Fibroblast of mammary gland (primary cell): ENCODE measurements around the gene FOXA2.

Source experiments
- DNase-seq: peaks from one replicate; pipeline ENCODE4 v3.0.0-alpha.2; 2010; ENCODE audit warnings: low read depth
- H3K4me3 ChIP-seq: 2 replicates; pipeline ENCODE4 v1.5.1; 2011; ENCODE audit warnings: low read depth, mild to moderate bottlenecking, low read length, moderate library complexity; ENCODE audit not compliant: control insufficient read depth
- TF ChIP-seq, protein P1 (sequence below): conservative IDR thresholded peaks from 2 replicates; pipeline ENCODE4 v1.5.1; 2011; ENCODE audit warnings: low read depth, low read length, inconsistent platforms; ENCODE audit not compliant: control insufficient read depth, insufficient read depth

FOXA2 gene

DNA sequence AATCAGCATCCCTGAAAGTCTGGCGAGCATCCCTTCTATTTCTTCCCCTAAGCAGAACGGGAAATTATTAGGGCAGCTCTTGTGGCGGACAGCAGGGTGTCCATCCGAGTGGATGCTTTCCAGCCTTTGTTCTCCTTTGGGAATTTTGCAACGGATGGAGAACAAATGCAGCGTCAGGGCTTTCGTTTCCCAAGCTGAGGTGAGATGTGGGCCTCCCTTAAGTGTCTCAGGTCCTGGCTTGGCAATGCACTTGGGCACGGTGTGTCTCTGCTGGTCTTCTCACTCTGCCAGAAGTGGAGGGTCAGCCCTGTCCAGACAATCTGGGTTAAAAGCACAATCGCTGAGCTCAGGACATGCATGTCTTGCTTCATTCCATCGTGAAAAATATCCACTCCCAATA lies 43.5 kb downstream of the FOXA2 start:
- TF ChIP-seq, protein P1, sequence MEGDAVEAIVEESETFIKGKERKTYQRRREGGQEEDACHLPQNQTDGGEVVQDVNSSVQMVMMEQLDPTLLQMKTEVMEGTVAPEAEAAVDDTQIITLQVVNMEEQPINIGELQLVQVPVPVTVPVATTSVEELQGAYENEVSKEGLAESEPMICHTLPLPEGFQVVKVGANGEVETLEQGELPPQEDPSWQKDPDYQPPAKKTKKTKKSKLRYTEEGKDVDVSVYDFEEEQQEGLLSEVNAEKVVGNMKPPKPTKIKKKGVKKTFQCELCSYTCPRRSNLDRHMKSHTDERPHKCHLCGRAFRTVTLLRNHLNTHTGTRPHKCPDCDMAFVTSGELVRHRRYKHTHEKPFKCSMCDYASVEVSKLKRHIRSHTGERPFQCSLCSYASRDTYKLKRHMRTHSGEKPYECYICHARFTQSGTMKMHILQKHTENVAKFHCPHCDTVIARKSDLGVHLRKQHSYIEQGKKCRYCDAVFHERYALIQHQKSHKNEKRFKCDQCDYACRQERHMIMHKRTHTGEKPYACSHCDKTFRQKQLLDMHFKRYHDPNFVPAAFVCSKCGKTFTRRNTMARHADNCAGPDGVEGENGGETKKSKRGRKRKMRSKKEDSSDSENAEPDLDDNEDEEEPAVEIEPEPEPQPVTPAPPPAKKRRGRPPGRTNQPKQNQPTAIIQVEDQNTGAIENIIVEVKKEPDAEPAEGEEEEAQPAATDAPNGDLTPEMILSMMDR = no peak
- no peak overlapping the region for H3K4me3 ChIP-seq
- DNase-seq = no peak

DNA sequence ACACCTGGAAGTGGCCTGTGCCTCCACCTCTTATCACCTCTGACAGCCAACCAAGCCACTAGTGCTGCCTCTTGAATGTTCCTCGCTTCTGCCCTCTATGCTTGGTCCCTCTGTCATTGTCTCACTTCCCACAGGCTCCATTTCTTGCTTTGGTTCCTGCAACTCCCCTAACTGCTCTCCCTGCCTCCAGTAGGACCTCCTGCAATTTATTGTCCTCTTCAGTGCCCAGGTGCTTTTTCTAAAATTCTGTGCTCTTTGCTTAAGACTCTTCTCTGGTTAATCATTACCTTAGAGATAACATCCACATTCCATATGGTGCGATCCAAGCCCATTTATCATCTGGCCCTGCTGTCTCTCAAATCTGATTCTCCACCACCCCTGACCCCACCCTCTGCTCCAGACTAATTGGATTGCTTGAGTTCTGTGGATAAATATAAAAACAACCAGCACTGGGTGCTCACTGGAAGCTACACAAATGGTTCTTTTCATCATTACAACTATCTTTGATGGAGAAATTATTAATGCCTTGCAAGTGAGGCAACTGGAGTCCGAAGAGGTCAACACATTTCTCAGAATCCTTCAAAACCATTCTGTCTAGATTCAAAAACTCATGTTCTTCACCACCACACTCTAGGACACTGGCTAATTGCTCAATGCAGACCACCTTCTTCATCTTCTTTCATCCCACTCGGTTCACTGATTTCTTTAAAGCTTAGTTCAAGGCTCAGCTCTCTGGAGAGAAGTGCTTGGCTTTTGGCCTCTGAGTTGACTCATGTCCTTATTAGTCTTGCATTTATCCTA lies 47.2 kb downstream of the FOXA2 start:
- TF ChIP-seq, protein P1 = no peak

DNA sequence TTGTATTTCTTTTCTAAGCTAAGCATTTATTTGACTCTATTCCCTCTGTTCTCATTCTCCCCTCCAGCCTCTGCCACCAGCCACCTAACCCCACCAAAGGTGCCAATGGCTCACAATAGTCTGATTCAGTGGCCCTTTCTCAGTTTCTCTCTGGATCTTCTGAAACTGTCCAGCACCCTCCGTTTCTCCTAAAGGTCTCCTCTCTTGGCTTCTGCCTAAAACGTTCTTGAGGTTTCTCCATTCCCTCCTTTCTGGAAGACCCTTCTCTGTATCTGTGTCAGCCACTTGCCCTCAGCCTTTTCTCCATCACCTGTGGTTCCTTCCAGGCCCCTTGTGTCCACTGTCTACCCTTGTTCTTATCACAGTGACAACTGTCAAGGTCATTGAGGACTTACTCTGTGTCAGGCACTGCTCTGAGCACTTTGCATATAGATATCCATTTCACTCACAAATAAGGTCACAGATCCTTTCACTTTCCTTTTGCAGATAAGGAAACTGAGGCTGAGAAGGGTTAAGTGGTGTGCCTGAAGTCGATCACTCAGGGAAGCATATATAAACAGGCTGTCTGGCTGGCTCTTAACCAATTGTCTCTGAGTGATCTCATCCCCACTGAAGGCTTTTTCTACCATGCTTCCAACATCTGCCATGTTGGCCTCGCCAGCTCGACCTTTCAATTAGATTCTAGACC lies 48.1 kb downstream of the FOXA2 start:
- DNase-seq = no peak
- TF ChIP-seq, protein P1 = no peak
- no peak overlapping the region for H3K4me3 ChIP-seq

More for the DNA sequence above, 47.2 kb downstream of the FOXA2 start:
- no peak overlapping the region for H3K4me3 ChIP-seq
- no peak for DNase-seq

DNA sequence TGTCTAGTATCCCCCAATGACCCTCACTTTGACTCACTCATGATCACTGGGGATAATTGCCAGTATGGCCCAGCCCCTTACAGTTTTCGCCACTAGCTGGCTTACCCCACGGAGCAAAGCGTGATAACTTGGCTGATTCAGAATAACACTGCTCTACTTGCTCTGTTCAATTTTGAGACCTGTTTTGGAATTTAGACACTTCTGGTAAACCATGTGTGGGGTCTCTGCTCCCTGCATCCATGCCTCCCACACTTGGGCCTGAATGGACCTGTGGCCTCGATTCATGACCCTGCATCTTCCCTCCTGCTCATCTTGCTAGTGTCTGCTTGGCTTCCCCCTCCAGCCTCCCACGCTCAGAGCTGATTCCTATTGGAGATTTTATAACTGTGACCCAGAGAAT lies 48.9 kb downstream of the FOXA2 start:
- no peak overlapping the region for H3K4me3 ChIP-seq
- DNase-seq = no peak
- TF ChIP-seq, protein P1 = no peak

DNA sequence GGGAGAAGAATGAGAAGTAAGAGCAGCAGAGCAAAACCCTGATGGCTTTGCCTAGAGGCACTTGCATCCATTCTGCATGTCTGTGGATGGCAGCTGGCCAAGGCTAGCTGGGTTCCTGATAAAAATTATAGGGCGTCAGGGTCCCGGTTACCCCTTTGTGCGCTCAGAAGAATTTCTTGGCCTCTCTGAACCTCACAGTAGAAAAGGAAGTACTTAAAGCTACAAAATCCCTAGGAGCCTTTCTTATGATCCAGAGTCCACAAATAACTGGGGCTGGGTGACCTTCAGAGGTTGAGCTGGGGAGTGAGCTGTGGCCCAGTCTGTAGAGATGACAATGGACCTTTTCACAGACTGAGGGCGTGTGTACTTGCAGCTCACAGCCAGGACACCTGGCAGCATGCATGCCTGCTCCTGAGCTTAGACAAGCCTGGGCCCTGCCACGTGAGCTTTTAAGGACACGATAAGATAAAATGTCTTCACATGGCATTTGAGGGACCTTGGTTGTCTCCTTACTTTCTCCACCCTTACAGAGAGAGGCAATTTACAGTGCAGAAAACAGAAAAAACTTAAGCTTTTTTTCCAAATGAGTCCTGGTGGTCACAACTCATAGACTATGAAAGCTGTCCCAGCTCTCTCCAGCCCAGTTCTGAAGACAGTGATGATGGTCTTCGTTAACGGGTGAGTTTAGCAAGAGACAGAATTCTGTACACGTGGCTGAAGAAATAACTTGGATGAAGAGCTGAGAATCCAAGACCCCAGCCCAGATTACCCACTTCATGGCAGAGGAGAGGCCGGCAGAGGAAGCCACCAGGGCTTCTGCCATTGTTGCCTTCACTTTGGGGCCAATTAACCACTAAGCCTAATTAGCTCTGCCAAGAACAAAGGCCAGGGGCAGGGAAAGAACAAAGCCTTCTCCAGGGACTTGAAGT lies 50.3 kb downstream of the FOXA2 start:
- H3K4me3 ChIP-seq = no peak overlapping the region
- TF ChIP-seq, protein P1 = no peak
- DNase-seq = no peak

DNA sequence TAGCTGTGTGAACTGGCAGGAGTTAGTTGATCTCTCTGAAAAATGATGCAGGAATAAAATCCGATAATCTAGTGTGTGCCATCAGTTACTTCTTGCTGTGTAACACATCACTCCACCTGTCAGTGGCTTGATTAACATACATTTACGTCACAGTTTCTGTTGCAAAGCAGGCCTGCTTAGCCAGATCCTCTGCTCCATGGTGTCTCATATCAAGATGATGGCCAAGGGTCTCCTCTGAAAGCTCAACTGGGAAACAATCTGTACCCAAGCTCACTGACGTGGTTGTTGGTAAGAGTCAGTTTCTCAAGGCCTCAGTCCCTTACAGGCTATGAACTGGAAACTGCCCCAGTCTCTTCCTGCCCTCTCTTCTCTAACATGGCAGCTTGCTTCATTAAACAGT lies 51.8 kb downstream of the FOXA2 start:
- TF ChIP-seq, protein P1 = no peak
- DNase-seq = no peak
- H3K4me3 ChIP-seq = no peak overlapping the region
